ENCODE measurements around the gene SDK1. TPM values are rescaled to one million over a fixed set of nuclear protein-coding genes. Genes with fewer than 3 reads are reported as not detected.

SDK1 gene
- total RNA-seq, 2 donors from 2014 or later, result 4.8 to 13.2 TPM

DNA sequence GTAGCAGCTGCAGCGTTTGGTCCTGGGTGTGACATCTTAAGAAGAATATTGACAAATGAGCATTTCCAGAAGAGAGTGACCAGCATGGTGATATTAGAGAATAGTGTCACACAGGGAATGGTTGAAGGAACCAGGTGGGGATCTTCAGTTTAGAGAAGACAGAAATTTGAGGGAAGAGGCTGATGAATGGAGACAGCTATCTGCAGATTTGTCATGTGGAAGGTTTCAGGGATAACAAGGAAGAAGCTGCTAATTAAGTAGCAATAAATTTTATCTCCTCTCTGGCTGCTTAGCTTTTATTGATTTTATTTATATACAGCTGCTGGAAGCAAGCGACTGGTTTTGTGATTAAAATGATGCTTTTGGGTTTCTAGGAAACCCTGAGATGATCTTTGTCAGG lies 26.0 kb downstream of the SDK1 start:
- TF ChIP-seq POLR2AphosphoS5 (IDR thresholded peaks at IDR 0.05) (no peak), POLR2A (IDR thresholded peaks at IDR 0.05) (no peak)
- TF ChIP-seq, protein P1, sequence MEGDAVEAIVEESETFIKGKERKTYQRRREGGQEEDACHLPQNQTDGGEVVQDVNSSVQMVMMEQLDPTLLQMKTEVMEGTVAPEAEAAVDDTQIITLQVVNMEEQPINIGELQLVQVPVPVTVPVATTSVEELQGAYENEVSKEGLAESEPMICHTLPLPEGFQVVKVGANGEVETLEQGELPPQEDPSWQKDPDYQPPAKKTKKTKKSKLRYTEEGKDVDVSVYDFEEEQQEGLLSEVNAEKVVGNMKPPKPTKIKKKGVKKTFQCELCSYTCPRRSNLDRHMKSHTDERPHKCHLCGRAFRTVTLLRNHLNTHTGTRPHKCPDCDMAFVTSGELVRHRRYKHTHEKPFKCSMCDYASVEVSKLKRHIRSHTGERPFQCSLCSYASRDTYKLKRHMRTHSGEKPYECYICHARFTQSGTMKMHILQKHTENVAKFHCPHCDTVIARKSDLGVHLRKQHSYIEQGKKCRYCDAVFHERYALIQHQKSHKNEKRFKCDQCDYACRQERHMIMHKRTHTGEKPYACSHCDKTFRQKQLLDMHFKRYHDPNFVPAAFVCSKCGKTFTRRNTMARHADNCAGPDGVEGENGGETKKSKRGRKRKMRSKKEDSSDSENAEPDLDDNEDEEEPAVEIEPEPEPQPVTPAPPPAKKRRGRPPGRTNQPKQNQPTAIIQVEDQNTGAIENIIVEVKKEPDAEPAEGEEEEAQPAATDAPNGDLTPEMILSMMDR (IDR thresholded peaks at IDR 0.05), result no peak
- Histone ChIP-seq H3K27me3 (replicated peaks; ENCODE audit: insufficient read depth) (no peaks in the 10 kb centered on the region), H3K4me1 (replicated peaks) (no peaks in the 10 kb centered on the region), H3K4me3 (no peak overlapping the region), H3K36me3 (no peaks in the 10 kb centered on the region), H3K27ac (no peak overlapping the region), H3K9me3 (no peaks in the 10 kb centered on the region)
- intact Hi-C loops (cut with DNase I), result no loop called here
- DNase-seq (ENCODE audit: low spot score), result no peak
- 79% methylated on average over 2 of the region's 2 CpGs for WGBS

DNA sequence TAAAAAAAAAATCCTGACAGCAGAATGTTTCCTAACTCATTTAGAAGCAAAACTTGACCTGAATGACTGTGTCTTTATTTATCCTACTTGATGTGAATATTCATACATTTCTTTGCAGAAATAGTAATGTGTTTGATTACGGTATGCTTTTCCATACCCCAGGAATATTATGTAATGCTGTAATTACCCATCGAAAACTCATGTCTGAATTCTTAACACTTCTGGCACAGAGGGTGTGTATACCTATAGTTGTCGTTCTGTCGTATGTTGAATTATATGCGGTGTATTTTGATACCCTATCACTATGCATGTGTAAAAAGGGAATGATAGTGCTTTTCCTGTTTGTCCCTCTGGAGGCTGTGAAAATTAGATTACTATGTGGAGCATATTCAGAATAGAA lies 26.6 kb downstream of the SDK1 start:
- intact Hi-C loops (cut with DNase I), result no loop called here
- H3K36me3 ChIP-seq, result no peaks in the 10 kb centered on the region
- H3K27me3 ChIP-seq (replicated peaks; ENCODE audit: insufficient read depth), result no peaks in the 10 kb centered on the region
- no peak overlapping the region for H3K27ac ChIP-seq
- no peaks in the 10 kb centered on the region for H3K9me3 ChIP-seq
- TF ChIP-seq POLR2A (IDR thresholded peaks at IDR 0.05), result no peak
- TF ChIP-seq, protein P1 (IDR thresholded peaks at IDR 0.05), result no peak
- TF ChIP-seq POLR2AphosphoS5 (IDR thresholded peaks at IDR 0.05), result no peak
- DNase-seq (ENCODE audit: low spot score), result no peak
- no peaks in the 10 kb centered on the region for H3K4me1 ChIP-seq (replicated peaks)
- H3K4me3 ChIP-seq, result no peak overlapping the region
- WGBS, result 93% methylated on average over 5 of the region's 5 CpGs

DNA sequence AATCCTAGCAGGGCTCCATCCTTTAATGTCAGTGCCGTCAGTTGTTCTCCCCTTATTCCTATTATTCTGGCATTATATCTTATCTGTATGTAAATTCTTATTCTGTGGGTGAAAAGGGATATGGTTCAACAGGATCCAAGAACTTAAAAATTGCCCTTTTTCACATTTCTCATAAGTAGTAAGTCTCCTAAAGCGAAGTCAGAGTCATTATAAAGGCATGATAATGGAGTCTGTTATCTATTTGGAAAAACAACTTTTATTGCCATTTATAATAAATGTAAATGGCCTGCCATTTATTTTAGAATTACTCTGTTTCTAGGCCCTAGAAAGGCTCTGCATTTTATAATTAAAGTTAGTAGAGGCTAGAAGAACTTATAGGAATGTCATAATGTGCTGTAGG lies 31.3 kb downstream of the SDK1 start:
- Histone ChIP-seq H3K27ac (no peak overlapping the region), H3K36me3 (no peaks in the 10 kb centered on the region), H3K4me3 (no peak overlapping the region), H3K9me3 (no peaks in the 10 kb centered on the region), H3K27me3 (replicated peaks; ENCODE audit: insufficient read depth) (no peaks in the 10 kb centered on the region), H3K4me1 (replicated peaks) (no peaks in the 10 kb centered on the region)
- TF ChIP-seq POLR2AphosphoS5 (IDR thresholded peaks at IDR 0.05) (no peak), POLR2A (IDR thresholded peaks at IDR 0.05) (no peak)
- TF ChIP-seq, protein P1 (IDR thresholded peaks at IDR 0.05), result no peak
- intact Hi-C loops (cut with DNase I), result no loop called here
- WGBS, result 92% methylated on average over 2 of the region's 2 CpGs
- DNase-seq (ENCODE audit: low spot score), result no peak

- Histone ChIP-seq H3K4me3 (no peak overlapping the region), H3K36me3 (no peaks in the 10 kb centered on the region), H3K27ac (no peak overlapping the region), H3K27me3 (replicated peaks; ENCODE audit: insufficient read depth) (no peaks in the 10 kb centered on the region), H3K4me1 (replicated peaks) (no peaks in the 10 kb centered on the region), H3K9me3 (no peaks in the 10 kb centered on the region)
- no peak for DNase-seq (ENCODE audit: low spot score)
- no peak for TF ChIP-seq POLR2AphosphoS5 (IDR thresholded peaks at IDR 0.05)
- no peak for TF ChIP-seq POLR2A (IDR thresholded peaks at IDR 0.05)
- TF ChIP-seq, protein P1 (IDR thresholded peaks at IDR 0.05), result no peak
- 92% methylated on average over 2 of the region's 2 CpGs for WGBS
- intact Hi-C loops (cut with DNase I), result no loop called here
These were observed 32.8 kb downstream of the SDK1 start for GRCh38 chr7:3333861-3334260.

DNA sequence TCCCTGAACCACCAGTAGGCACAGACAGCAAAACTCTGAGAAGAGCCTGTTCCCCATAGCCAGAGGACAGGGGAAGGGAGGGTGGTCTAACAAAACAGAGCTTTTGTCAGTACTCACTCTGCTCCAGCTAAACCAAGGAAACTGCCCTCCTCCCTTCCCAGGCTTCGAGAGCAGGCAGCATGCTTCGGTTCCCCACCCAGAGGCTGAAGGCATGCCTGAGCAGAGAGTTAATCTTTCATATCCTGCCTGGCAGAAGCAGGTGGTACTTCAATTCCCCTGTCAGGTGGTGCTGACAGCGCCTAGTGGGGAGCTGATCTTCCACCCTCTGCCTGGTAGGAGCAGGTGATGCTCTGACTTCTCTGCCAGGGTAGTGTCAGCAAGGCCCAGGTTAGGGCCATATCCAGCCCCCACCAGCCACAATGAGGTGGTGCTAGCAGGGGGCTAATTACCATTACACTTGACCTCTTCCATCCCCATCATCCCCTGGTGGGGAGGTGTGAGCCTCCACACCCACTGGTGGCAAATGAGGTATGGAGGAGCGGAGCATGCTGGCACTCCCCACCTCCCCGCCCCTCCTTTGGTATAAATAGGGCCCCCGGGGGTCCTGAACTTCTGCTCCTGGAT lies 35.1 kb downstream of the SDK1 start:
- H3K27me3 ChIP-seq (replicated peaks; ENCODE audit: insufficient read depth), result no peaks in the 10 kb centered on the region
- intact Hi-C loops (cut with DNase I), result no loop called here
- TF ChIP-seq POLR2AphosphoS5 (IDR thresholded peaks at IDR 0.05) (no peak), POLR2A (IDR thresholded peaks at IDR 0.05) (no peak)
- TF ChIP-seq, protein P1 (IDR thresholded peaks at IDR 0.05), result no peak
- no peak overlapping the region for H3K4me3 ChIP-seq
- H3K4me1 ChIP-seq (replicated peaks), result no peaks in the 10 kb centered on the region
- no peaks in the 10 kb centered on the region for H3K9me3 ChIP-seq
- no peak overlapping the region for H3K27ac ChIP-seq
- 85% methylated on average over 6 of the region's 6 CpGs for WGBS
- no peaks in the 10 kb centered on the region for H3K36me3 ChIP-seq
- DNase-seq (ENCODE audit: low spot score), result no peak
